K562 (cell line): ENCODE measurements around the gene ARRDC5. TPM values are rescaled to one million over a fixed set of nuclear protein-coding genes. Genes with fewer than 3 reads are reported as not detected.
A peak's percentile ranks its signal among the peaks of the same experiment; 100 is the strongest.

Source experiments
- ETS1 ChIP-seq: conservative IDR thresholded peaks from 2 replicates; pipeline ENCODE4 v1.6.1; 2011; ENCODE audit warnings: low read depth, mild to moderate bottlenecking, low read length; ENCODE audit not compliant: control insufficient read depth
- GTF2E2 ChIP-seq: fragments of 200-800 bp; sonication (Bioruptor generic); IDR thresholded peaks from 2 replicates; pipeline ENCODE4 v1.6.1; 2016; ENCODE audit warnings: missing genetic modification characterization, missing compliant biosample characterization
- IRF9 ChIP-seq: fragments of 450-650 bp; IDR thresholded peaks from 2 replicates; pipeline ENCODE4 v1.6.1; 2016; ENCODE audit warnings: missing biosample characterization, missing genetic modification characterization
- KLF1 ChIP-seq: fragments of 450-650 bp; IDR thresholded peaks from 2 replicates; pipeline ENCODE4 v1.6.1; 2016; ENCODE audit warnings: missing genetic modification characterization, missing compliant biosample characterization
- LCOR ChIP-seq: sonication (generic); formaldehyde crosslinking; IDR thresholded peaks from 2 replicates; pipeline ENCODE4 v1.8.0; 2022; ENCODE audit warnings: mild to moderate bottlenecking, missing genetic modification reagents
- MAZ ChIP-seq, 2 experiments: fragments of 450-650 bp in 1 of 2; sonication (generic) in 1 of 2; formaldehyde crosslinking; IDR thresholded peaks in 1 of 2; conservative IDR thresholded peaks in 1 of 2; 2 replicates each; pipeline versions ENCODE4 v1.4.0 to v1.5.0; 2020; ENCODE audit warnings: mild to moderate bottlenecking in 1 of 2, missing genetic modification reagents in 1 of 2
- MIER1 ChIP-seq: fragments of 450-650 bp; IDR thresholded peaks from 2 replicates; pipeline ENCODE4 v1.6.1; 2016; ENCODE audit warnings: antibody characterized with exemption, mild to moderate bottlenecking, low read depth
- NCOA4 ChIP-seq: fragments of 450-650 bp; IDR thresholded peaks from 2 replicates; pipeline ENCODE4 v1.6.1; 2018; ENCODE audit warnings: mild to moderate bottlenecking; ENCODE audit not compliant: partially characterized antibody
- NFYB ChIP-seq: IDR thresholded peaks from 2 replicates; pipeline ENCODE4 v1.6.1; 2011; ENCODE audit warnings: mild to moderate bottlenecking, moderate library complexity; ENCODE audit not compliant: insufficient read length; ENCODE audit errors: extremely low read depth
- RUNX1 ChIP-seq: sonication (generic); IDR thresholded peaks from 2 replicates; pipeline ENCODE4 v1.6.1; 2016; ENCODE audit warnings: antibody characterized with exemption, low read depth
- TCF15 ChIP-seq: fragments of 250-450 bp; sonication (Bioruptor Pico); IDR thresholded peaks from 2 replicates; pipeline ENCODE4 v1.8.0; 2022; ENCODE audit warnings: moderate library complexity, mild to moderate bottlenecking, inconsistent platforms
- XRCC3 ChIP-seq: fragments of 450-650 bp; IDR thresholded peaks from 2 replicates; pipeline ENCODE4 v1.6.1; 2017; ENCODE audit warnings: mild to moderate bottlenecking, moderate library complexity
- ZNF318 ChIP-seq, 2 experiments: fragments of 450-650 bp; IDR thresholded peaks; 2 replicates each; pipeline ENCODE4 v1.6.1; 2016; ENCODE audit warnings: mild to moderate bottlenecking in 2 of 2, borderline replicate concordance in 1 of 2, low read depth in 1 of 2, moderate library complexity in 1 of 2
- ZNF384 ChIP-seq: IDR thresholded peaks from 2 replicates; pipeline ENCODE4 v1.6.1; 2012; ENCODE audit warnings: low read depth, low read length, improper control_type of control experiment
- ZNF695 ChIP-seq: fragments of 450-650 bp; formaldehyde crosslinking; IDR thresholded peaks from 2 replicates; pipeline ENCODE4 v1.4.0; 2020; ENCODE audit warnings: mild to moderate bottlenecking, moderate library complexity
- polyA plus RNA-seq, 8 experiments: library from polyadenylated mRNA; depleted of rRNA in 4 of 8; stranded (reverse) in 5 of 8; unstranded in 3 of 8; fragments of >200 nt; fragmentation: Nextera tagmentation in 2 of 8; fragmentation: Illumina TruSeq in 1 of 8; extraction: Ambion mirVana in 2 of 8; extraction: Trizol in 1 of 8; gene quantifications; 2 replicates each; pipeline versions ENCODE4 v1.2.1 to v1.2.3, GENCODE V29; 2011 to 2014; ENCODE audit warnings: inconsistent platforms in 1 of 8, missing spikeins in 1 of 8
- total RNA-seq, 7 experiments: library from RNA; depleted of rRNA in 6 of 7; stranded (reverse); fragments of >200 nt in 6 of 7; fragmentation: Illumina TruSeq in 2 of 7; extraction: Trizol in 2 of 7; gene quantifications; 2 replicates each; pipeline versions ENCODE4 v1.2.1 to v1.2.3, GENCODE V29; 2011 to 2021; ENCODE audit warnings: low replicate concordance in 1 of 7

The ARRDC5 gene
- total and polyA plus RNA-seq, 9 of the 15 experiments (the other 6 are each of a cell fraction or from before 2014, with no cell fraction given): not detected

GRCh38 chr19:4870025-4870700, 32.5 kb downstream of the ARRDC5 start (continued):
- TF ChIP-seq ETS1 (peak; percentile 18; the same call in 1 of the 2 replicates), MAZ (CRISPR knock-in tag; conservative IDR thresholded peaks at IDR 0.05 in 1 of 2, IDR thresholded peaks at IDR 0.05 in 1 of 2) (peak; percentile 72 to 94), ZNF695 (no peak), GTF2E2 (tag) (no peak), KLF1 (tag) (peak; percentile 96), IRF9 (tag) (no peak; the same call in 1 of the 2 replicates), MIER1 (peak; percentile 71), NFYB (no peak), ZNF384 (peak; percentile 77), ZNF318 (IDR thresholded peaks at IDR 0.05; ENCODE audit: borderline replicate concordance in 1 of 2, low read depth in 1 of 2) (peak in 1 of 2 experiments; percentile 37; a peak in 1 of 4 replicates), RUNX1 (no peak), LCOR (CRISPR knock-in tag) (peak; percentile 60; the same call in 1 of the 2 replicates), TCF15 (no peak), XRCC3 (no peak), NCOA4 (peak; percentile 2)
